ENCODE data around the gene CCDC86. TPM values are rescaled to one million over a fixed set of nuclear protein-coding genes. Genes with fewer than 3 reads are reported as not detected.

Gene CCDC86
- total RNA-seq, 2 donors from 2014 or later = 16.4 to 23.9 TPM

DNA sequence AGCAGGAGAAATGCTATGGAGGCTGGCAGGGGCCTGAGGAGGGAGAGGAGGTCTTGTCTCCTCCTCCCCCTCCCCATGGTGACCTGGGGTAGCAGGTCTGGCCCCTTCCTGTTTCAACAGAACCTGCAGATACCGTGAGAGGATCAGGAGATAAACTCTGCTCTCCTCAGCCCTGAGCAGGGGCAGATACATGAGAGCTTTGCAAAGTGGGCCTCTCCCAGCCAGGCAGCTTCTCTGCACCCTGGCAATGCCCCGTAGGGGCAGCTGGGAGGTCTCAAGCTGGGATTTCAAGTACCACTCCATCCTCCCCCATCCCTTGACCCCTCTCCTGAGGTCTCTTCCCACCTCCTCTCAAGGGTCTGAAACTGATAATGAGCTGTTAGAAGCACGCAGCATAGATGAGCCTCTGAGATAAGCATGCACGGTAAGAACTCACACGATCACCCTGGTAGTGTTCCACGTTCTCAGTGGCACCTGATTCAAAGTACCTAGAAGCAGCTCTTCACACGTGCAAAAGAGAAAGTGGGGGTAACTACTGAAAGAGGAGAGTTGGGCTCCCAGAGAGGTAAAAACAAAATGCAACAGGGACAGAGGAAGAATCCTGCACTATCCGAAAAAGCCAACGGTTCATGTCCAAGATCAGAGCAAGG, 4.9 kb upstream of the CCDC86 start:
- Mint-ChIP-seq H3K27ac (no peak overlapping the region), H3K27me3 (ENCODE audit: low read depth) (peaks cover 21% of the 10 kb centered on the region), H3K9me3 (no peaks in the 10 kb centered on the region), H3K4me3 (peak overlapping the region in 1 of 2 donors; percentile 16), H3K4me1 (ENCODE audit: low read depth) (peaks cover 44% of the 10 kb centered on the region), H3K36me3 (ENCODE audit: insufficient read depth in 2 of 2) (peaks cover 0 to 1% of the 10 kb centered on the region in 2 donors)
- ATAC-seq (replicated peaks in 1 of 2) = no peak
- no peak for DNase-seq

DNA sequence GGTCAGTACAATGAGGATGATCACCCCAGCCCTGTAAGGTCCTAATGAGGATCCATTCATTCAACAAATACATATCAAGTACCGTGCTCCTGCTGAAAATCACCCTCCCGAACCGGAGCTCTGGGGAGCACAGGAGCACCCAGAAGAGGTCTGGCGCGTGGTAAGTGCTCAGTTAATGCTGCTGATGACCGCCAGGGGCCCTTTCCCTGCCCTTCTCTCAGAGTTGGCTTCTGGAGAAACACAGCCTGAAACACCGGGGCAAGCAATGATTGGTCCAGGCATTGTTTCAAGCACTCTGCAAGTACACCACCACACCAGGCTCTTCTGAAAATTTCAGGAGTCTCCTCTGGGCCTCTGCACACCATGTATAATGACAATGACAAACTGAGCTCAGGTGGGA, 3.8 kb upstream of the CCDC86 start:
- no peaks in the 10 kb centered on the region for H3K9me3 Mint-ChIP-seq
- H3K4me1 Mint-ChIP-seq (ENCODE audit: low read depth) = peaks cover 44% of the 10 kb centered on the region
- H3K4me3 Mint-ChIP-seq = no peak overlapping the region

DNA sequence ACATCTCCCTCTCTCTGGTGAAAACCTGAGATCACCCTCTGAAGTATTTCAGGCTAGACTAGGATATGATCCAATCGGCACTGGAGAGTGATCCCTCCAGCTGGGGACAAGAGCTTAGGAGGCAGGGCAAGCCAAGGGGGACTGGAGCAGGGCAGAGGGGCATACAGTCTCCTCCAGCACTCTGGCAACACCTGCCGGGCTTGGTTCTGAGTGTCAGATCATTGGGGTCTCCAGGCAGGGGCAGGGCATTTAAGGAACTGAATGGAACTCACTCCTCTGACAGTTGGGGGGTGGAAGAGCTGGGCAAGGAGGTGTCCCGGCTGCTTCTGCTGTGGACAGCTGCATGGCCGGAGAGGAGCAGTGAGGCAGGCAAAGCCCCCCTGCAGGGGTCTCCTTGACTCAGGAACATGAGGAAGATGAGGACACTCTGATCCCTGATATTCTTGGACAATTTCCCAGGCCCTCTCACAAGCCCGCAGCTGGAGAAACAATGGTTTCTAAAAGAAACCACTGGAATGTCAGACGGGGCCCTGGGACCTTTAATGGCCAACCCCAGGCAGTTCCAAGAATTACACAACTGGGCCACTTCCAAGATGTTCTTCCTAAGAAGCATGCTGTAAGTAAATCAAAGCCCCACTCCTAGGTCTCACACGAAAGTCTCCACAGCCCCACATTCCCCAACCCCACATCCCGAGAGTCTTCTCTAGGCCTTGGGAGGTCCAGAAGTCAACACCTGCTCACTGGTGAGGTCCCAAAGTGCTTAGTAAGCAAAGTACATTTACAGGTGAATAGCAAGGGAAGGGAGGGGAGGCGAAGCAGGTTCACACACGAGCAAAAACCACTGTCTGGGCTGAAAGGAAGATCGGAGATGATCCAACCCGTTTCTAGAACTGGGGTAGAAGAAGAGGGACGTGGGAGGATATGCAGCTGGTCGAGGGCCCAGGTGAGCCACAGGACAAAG, 1.2 kb upstream of the CCDC86 start:
- no peak overlapping the region for H3K27ac Mint-ChIP-seq
- DNase-seq = no peak
- H3K4me1 Mint-ChIP-seq (ENCODE audit: low read depth) = peaks cover 50% of the 10 kb centered on the region
- H3K9me3 Mint-ChIP-seq = no peaks in the 10 kb centered on the region
- peak overlapping the region; percentile 88 to 93 for H3K4me3 Mint-ChIP-seq
- peaks cover 6% of the 10 kb centered on the region for H3K27me3 Mint-ChIP-seq (ENCODE audit: low read depth)
- H3K36me3 Mint-ChIP-seq (ENCODE audit: insufficient read depth in 2 of 2) = peaks cover 0 to 4% of the 10 kb centered on the region in 2 donors
- ATAC-seq (replicated peaks in 1 of 2) = no peak

More for the DNA sequence above, 3.8 kb upstream of the CCDC86 start:
- H3K27ac Mint-ChIP-seq = no peak overlapping the region
- ATAC-seq (replicated peaks in 1 of 2) = no peak
- peaks cover 0 to 4% of the 10 kb centered on the region in 2 donors for H3K36me3 Mint-ChIP-seq (ENCODE audit: insufficient read depth in 2 of 2)
- peaks cover 12% of the 10 kb centered on the region for H3K27me3 Mint-ChIP-seq (ENCODE audit: low read depth)
- no peak for DNase-seq

DNA sequence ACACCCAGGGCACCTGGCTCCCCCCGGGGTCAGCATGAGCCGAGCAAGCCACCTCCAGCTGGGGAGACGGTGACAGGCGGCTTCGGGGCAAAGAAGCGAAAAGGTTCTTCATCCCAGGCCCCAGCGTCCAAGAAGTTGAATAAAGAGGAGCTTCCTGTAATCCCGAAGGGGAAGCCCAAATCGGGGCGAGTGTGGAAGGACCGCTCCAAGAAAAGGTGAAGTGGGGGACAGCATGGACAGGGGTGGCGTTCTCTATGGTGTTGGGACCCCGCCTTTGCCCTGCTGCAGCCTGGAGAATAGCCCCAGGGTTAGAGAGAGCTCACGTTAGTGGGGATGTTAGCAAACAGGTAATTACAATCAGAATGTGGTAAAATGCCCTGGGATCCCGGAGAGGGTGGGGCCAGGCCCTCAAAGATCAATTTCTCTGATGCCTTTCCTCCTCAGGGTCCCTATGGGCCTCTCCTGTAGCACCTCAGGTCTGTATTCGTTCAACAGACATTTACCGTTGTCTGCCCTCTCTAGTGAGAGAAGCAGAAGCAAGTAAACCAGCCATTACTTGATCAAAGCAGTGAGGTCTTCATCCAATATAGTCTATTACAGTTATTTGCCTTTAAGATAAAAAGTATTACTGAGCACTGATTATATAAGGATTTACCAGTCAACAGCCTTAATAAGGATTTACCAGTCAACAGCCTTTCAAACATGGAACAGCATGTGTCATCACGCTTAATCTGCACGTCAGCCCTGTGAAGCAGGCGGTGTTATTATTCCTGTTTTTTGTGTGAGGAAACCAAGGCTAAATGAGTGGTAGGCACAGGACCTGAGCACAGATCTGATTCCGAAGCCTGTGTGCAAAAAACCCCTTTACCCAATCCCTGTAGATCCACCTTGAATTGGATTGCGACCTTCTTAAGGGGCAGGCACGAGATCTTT, 1.0 kb downstream of the CCDC86 start:
- Mint-ChIP-seq H3K9me3 (no peaks in the 10 kb centered on the region), H3K27me3 (ENCODE audit: low read depth) (no peaks in the 10 kb centered on the region), H3K4me3 (peak overlapping the region; percentile 88 to 93), H3K36me3 (ENCODE audit: insufficient read depth in 2 of 2) (peaks cover 0 to 7% of the 10 kb centered on the region in 2 donors), H3K27ac (peak overlapping the region; percentile 85), H3K4me1 (ENCODE audit: low read depth) (peaks cover 37% of the 10 kb centered on the region)
- ATAC-seq (replicated peaks in 1 of 2) (no peak), DNase-seq (no peak)

DNA sequence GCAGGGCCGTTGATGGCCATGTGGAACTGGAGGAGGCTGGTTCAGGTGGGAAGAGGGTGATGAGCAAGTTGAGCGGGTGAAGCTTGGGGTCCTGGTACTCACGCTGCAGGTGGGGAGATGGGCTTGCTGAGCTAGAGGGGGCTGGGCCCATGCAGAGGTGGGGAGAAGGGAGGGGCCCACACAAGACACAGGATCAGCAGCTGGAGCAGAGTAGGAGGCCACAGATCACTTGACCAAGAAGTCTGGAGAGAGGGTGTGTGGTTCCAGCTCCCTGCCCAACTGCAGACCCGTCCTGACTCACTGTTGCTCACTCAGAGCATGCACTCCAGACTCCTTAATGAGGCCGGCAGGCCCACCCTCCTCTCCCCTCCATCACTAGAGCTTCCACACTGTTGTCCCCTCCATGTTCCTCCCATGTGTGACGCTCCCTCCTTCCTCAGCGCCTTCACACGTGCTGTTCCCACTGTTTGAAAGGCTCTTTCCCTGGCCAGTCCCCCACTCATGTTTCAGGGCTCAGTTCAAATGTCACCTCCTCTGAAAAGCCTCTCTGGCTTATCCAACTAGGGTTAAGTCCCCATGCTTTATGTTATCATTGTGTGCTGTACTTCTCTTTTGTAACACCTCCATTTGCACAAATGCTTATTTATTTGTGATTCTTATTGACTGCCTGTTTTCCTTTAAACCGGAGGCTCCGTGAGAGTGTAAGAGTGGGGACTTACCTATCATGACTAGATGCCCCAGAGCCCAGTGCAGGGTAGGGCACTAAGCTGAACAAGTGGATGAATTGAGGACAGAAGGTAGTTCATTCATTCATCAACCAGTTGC, 2.3 kb downstream of the CCDC86 start:
- Mint-ChIP-seq H3K9me3 (no peaks in the 10 kb centered on the region), H3K4me3 (peak overlapping the region; percentile 88 to 93), H3K4me1 (ENCODE audit: low read depth) (peaks cover 37% of the 10 kb centered on the region), H3K36me3 (ENCODE audit: insufficient read depth in 2 of 2) (peaks cover 2 to 10% of the 10 kb centered on the region in 2 donors), H3K27me3 (ENCODE audit: low read depth) (no peaks in the 10 kb centered on the region), H3K27ac (peak overlapping the region; percentile 85)
- no peak for ATAC-seq (replicated peaks in 1 of 2)
- no peak for DNase-seq

DNA sequence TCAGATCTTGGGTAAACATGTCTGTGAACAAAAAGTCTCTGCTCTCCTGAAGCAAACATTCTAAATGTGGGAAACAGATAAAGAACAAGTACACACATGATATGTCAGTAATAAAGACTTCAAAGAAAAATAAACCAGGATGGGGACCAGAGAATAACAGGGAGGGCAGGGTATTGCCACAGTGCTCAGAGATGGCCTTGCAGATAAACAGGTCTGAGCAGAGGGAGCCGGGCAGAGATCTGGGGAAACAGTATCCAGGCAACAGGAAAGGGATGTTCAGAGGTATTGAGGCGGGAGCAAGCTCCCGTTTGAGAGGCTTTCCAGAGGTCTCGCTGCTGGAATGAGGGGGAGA, 2.9 kb downstream of the CCDC86 start:
- Mint-ChIP-seq H3K27me3 (ENCODE audit: low read depth) (no peaks in the 10 kb centered on the region), H3K36me3 (ENCODE audit: insufficient read depth in 2 of 2) (peaks cover 2 to 10% of the 10 kb centered on the region in 2 donors), H3K4me3 (peak overlapping the region; percentile 88 to 93), H3K4me1 (ENCODE audit: low read depth) (peaks cover 37% of the 10 kb centered on the region), H3K27ac (peak overlapping the region; percentile 78), H3K9me3 (no peaks in the 10 kb centered on the region)
- DNase-seq (no peak), ATAC-seq (replicated peaks in 1 of 2) (no peak)

DNA sequence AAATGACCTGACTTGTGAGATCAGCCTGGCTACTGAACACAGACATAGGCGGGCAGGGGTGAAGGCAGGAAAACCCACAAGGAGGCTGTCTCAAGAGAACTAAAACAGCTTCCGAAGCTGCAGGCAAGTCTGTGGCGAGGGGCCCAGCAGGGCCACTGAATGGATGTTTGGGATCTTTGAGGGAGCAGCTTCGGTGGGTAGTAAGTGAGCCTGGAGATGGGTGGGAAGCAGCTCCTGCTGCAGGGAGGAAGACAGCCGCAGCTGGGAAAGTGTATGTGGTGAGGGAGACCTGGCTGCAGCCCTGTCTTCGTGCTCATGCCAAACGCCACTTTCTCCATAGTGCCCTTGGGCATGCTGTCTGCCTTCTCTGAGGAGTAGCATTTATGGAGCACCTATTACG, 3.4 kb downstream of the CCDC86 start:
- H3K4me3 Mint-ChIP-seq = peak overlapping the region; percentile 88 to 93
- peak overlapping the region; percentile 78 for H3K27ac Mint-ChIP-seq
- peaks cover 2 to 10% of the 10 kb centered on the region in 2 donors for H3K36me3 Mint-ChIP-seq (ENCODE audit: insufficient read depth in 2 of 2)

DNA sequence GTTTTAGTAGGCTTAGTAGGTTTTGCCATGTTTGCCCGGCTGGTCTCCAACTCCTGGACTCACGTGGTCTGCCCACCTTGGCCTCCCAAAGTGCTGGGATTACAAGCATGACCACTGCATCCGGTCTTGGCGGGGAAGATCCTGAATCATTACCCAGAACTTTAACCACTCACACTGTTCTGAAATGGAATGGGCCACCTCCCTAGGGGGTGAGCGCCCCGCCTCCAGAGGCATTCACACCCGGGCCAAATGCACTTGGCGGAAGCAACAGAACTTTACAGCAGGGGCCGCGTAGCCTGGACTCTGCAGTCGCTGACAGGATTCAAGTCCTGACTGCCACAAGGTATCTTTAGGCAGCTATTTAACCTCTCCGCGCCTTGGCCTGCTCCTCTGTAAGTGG, 5.4 kb downstream of the CCDC86 start:
- Mint-ChIP-seq H3K27me3 (ENCODE audit: low read depth) (no peaks in the 10 kb centered on the region), H3K4me3 (no peak overlapping the region), H3K9me3 (no peaks in the 10 kb centered on the region), H3K36me3 (ENCODE audit: insufficient read depth in 2 of 2) (peaks cover 2 to 7% of the 10 kb centered on the region in 2 donors), H3K4me1 (ENCODE audit: low read depth) (peaks cover 25% of the 10 kb centered on the region), H3K27ac (no peak overlapping the region)
- ATAC-seq (replicated peaks in 1 of 2) (no peak), DNase-seq (no peak)

More for the DNA sequence above, 3.4 kb downstream of the CCDC86 start:
- ATAC-seq (replicated peaks in 1 of 2) = no peak
- Mint-ChIP-seq H3K9me3 (no peaks in the 10 kb centered on the region), H3K27me3 (ENCODE audit: low read depth) (no peaks in the 10 kb centered on the region), H3K4me1 (ENCODE audit: low read depth) (peaks cover 37% of the 10 kb centered on the region)
- DNase-seq = no peak

DNA sequence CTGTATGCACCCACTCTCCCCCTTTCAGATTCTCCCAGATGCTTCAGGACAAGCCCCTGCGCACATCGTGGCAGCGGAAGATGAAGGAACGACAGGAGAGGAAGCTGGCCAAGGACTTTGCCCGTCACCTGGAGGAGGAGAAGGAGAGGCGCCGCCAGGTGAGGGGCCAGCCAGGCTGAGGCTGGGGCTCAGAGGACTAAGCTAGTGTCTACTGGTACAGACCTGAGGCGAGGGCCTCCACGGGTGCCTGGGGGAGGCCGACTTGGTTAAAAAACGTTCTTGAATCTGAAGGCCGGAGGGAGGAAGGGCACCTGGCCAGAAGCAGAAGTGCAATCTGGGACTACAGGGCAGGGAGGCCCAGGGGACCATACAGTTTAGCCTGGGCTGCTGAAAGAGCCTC, 6.0 kb downstream of the CCDC86 start:
- ATAC-seq (replicated peaks in 1 of 2) = no peak
- Mint-ChIP-seq H3K9me3 (no peaks in the 10 kb centered on the region), H3K27me3 (ENCODE audit: low read depth) (no peaks in the 10 kb centered on the region), H3K4me1 (ENCODE audit: low read depth) (peaks cover 25% of the 10 kb centered on the region), H3K27ac (no peak overlapping the region), H3K4me3 (no peak overlapping the region), H3K36me3 (ENCODE audit: insufficient read depth in 2 of 2) (peaks cover 2 to 7% of the 10 kb centered on the region in 2 donors)
- no peak for DNase-seq

DNA sequence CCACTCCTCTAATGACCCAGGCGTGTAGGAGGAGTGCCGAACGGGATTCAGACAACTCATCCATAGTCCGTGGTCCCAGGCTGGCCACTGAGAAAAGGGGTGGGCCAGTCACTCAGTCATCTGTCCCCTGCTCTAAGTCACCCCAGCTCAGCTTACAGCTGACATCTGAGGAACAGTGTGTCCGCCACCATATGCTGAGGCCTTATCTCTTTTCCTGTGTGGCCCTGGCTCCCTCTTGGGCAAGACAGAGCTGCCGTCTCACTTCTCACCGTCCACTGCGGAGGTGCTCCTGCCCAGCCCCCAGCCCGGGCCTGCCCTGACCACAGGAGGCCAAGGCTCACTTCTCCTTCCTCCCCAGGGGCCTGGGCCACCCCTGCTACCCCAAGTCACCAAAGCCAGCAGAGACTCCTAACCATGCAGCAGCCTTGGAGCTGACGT, 6.8 kb downstream of the CCDC86 start:
- no peak overlapping the region for H3K27ac Mint-ChIP-seq

DNA sequence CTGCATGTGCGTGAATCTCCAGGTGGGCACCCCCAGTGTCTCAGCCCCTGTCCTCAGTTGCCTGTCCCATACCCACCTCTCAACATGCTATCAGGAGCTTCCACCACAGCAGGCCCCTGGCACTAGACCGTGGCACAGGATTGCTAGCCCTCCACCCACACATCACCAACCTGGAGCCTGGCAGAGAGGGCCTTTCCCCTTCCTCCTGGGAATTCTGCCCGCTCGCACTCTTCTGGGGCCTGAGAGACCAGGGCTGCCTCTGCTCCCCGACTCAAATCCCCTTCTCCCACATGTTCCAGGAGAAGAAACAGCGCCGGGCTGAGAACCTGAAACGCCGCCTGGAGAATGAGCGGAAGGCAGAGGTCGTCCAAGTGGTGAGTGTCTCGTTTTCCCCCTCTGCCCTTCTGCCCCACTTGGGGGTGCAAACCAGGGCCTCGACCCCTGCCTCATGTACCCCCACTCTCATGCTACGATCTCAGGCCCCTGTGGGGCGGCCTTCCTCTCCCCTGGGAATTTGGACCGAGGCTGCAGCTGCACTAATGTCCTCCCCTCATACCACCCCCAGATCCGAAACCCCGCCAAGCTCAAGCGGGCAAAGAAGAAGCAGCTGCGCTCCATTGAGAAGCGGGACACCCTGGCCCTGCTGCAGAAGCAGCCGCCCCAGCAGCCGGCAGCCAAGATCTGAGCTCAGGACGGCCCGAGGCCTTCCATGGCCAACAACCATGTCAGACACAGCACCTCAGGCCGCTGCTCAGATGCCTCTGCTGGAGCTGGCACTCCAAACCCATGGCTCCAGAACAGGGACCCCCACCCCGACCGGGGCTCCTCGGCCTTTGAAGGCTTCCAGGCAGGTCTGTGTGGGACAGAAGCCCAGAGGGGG, 8.0 kb downstream of the CCDC86 start:
- DNase-seq (no peak), ATAC-seq (replicated peaks in 1 of 2) (no peak)
- Mint-ChIP-seq H3K27me3 (ENCODE audit: low read depth) (no peaks in the 10 kb centered on the region), H3K36me3 (ENCODE audit: insufficient read depth in 2 of 2) (peaks cover 2 to 7% of the 10 kb centered on the region in 2 donors), H3K9me3 (no peaks in the 10 kb centered on the region), H3K4me1 (ENCODE audit: low read depth) (peaks cover 8% of the 10 kb centered on the region), H3K27ac (no peak overlapping the region), H3K4me3 (no peak overlapping the region)

More for the DNA sequence above, 6.8 kb downstream of the CCDC86 start:
- H3K4me1 Mint-ChIP-seq (ENCODE audit: low read depth) = peaks cover 19% of the 10 kb centered on the region
- ATAC-seq (replicated peaks in 1 of 2) (no peak), DNase-seq (no peak)
- peaks cover 2 to 7% of the 10 kb centered on the region in 2 donors for H3K36me3 Mint-ChIP-seq (ENCODE audit: insufficient read depth in 2 of 2)
- no peaks in the 10 kb centered on the region for H3K27me3 Mint-ChIP-seq (ENCODE audit: low read depth)
- H3K9me3 Mint-ChIP-seq = no peaks in the 10 kb centered on the region
- no peak overlapping the region for H3K4me3 Mint-ChIP-seq

All from activated T-cell treated with anti-CD3 and anti-CD28 coated beads, Interleukin-2, amount 50 U/mL, for 72 hours (primary cell).